Midbrain (tissue), 1 donor: ENCODE results near the gene LASP1NB.
"Not testable (repeated sequence)": the region's sequence is repeated elsewhere in the genome, so short reads cannot be mapped to it uniquely, and the experiment has no call there.

Source experiments
- DNase-seq: peaks from one replicate; lab custom pipeline; 2025; lab: John Stamatoyannopoulos, UW

The LASP1NB gene

DNA sequence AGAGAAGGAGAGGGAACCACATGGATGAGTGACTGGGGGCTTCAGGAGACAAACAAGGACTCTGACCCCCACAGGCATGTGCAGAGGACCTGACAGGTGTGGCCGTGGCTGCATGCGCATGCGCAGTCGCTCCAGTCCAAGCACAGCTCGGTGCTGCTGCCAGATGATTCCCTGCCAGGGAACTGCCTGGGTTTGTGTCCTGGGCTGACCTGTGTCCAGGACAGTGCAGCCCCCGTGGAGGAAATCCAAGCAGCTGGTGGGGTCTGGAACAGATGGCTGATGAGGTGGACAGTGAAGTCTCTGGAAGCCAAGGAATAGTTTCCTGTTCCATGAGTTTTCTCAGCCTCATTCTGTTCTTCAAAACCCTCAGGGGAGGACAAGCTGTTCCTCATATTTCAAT, 28.2 kb upstream of the LASP1NB start:
- DNase-seq = no peak

DNA sequence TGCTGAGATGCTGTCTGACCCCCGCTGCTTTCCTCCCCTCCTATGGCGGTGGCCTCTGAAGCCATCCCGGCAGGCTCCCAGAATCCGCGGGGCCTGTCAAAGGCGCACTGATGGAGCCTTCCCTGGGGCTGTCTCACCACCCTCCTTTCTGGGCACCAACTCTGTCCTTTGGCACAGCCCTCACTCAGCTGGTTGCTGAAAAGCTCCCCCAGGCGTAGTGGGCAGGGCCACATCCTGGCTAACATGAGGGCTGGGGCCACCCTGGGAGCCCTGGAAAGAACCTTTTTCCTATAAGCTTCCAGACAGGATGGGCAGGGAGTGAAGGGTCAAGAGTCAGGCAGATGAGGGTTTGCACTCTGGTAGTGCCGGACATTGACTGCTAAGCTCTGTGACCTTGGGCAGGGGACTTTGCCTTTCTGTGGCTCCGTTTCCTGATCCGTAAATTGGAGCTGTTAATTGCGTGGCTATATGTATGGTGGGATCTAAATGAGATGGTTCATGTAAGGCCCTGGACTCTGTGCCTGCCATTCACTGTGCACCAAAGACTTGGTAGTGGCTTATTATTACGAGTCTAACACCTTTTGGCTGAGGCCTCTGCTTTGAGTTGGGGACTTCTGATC, 27.6 kb upstream of the LASP1NB start:
- peak; percentile 31 for DNase-seq

DNA sequence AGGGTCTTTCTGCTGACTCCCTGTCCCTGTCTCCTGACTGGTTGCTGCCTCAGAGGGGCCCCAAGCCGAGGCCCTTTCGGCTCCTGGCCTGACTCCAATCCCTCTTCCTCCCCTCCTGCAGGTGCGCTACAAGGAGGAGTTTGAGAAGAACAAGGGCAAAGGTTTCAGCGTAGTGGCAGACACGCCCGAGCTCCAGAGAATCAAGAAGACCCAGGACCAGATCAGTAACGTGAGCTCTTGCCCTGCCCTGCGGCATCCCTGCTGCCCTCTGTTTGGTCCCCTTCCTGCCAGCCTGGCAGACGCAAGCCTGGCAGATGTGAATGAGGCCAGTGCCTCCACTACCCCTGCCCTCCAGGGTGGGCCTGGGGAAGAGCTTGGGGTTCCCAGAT, 27.1 kb upstream of the LASP1NB start:
- no peak for DNase-seq

DNA sequence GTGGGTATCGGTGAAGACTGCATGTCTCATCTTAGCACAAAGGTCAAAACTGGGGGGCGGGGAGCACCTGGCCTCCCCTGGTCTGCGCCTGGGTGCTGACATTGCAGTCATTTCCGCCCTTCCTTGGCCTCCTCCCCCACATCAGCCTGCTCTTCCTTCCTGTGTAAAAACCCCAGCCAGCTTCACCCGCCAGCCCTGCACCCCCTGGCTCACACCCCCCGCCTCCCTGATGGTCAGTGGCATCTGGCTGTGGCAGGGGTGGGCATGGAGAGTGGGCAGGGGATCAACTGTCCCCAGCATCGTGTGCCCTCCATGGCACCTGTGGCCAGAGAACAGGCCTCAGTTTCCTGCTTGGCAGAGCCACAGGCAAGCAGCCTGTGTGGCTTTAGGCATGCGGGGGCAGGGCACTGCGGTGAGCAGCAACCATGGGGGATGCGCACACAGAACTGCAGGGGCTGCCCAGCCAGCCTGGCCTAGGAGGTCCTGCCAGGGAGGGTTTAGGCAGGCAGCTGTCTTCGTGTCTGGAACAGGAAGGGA, 26.5 kb upstream of the LASP1NB start:
- no peak for DNase-seq

DNA sequence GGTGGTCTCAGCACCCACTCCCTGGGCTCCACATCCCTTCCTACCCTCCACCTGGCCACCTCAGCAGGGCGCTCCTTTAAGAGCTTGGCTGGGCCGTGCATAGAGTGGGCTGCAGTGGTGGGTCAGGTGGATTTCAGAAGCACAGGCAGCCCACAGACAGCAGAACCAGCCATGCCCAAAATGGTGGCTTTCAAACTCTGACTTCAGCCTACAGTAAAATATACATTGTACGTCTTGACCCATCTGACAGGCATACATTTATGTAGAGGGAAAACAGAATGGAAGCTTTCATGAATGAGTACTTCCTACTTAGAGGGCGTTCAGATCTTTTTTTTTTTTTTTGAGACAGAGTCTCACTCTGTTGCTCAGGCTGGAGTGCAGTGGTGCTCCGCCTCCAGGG, 26.0 kb upstream of the LASP1NB start:
- DNase-seq = no peak

DNA sequence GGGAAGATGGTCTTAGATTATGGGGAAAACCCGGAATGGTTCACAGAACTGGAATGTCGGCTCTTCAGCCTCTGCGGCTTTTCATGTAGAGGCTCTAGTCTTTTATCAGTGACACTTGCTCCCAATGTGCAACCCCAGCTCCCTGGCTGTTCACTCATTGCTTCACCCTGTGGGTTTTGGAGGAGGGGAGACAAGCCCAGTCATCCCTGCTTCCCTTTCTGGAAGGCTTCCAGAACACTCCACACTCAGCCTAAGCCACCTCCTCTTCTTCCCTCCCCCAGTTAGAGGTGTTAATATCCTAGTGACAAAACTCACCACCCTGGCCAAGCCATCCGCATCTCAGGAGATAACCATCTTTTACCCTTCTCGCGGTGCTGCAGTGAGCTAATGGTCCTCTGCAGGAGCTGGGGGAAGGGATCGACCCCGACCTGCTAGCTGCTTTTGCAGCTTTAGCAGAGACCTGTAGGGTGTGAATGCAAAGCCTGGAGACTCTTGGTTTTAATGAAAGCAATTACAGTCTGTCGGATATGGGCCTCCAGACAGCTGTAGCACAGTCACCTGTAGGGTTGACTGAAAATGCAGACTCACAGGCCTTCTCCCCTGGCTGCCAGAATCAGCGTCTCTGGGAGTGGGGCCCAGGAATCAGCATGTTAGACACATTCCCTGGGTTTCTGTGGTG, 24.3 kb upstream of the LASP1NB start:
- no peak for DNase-seq

DNA sequence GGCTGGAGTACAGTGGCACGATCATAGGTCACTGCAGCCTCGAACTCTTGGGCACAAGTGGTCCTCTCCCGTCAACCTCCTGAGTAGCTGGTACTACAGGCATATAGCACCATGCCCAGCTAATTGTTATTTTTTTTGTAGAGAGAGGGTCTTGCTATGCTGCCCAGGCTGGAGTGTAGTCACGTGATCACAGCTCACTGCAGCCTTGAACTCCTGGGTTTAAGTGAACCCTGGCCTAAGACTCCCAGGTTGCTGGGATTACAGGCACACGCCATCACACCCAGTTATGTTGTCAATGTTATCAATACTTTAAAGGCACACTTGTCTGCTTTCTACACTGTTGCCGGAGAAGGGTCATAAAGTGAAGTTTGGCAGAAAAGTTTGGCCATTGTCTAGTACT, 22.0 kb upstream of the LASP1NB start:
- no peak for DNase-seq

DNA sequence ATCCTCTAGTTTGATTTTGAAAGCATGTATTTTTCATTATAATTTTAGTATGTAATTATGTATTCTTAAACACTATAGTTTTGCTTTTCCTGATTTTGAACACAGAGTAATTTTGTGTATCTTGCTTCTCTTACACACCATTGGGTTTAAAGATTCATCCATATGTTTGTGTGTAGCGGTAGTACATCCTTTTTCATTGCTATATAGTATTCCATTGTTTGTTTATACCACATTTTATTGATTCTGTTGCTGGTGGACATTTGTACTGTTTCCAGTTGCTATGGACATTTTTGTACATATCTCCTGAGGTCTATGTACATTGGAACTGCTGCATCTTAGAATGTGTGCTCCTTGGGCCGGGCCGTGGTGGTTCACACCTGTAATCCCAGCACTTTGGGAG, 20.5 kb upstream of the LASP1NB start:
- no peak for DNase-seq

DNA sequence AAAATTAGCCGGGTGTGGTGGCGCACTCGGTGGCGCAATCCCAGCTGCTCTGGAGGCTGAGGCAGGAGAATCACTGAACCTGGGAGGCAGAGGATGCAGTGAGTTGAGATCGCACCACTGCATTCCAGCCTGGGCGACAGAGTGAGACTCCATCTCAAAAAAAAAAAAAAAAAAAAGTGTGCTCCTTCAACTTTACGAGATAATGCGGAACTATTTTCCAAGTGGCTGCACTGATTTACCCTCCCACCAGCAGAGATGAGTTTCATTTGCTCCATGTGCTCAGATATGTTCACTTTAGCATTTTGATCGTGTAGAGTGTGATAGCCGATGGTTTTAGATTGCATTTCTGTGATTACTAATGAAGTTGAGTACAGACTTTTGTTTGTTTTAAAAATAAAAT, 20.0 kb upstream of the LASP1NB start:
- no peak for DNase-seq

DNA sequence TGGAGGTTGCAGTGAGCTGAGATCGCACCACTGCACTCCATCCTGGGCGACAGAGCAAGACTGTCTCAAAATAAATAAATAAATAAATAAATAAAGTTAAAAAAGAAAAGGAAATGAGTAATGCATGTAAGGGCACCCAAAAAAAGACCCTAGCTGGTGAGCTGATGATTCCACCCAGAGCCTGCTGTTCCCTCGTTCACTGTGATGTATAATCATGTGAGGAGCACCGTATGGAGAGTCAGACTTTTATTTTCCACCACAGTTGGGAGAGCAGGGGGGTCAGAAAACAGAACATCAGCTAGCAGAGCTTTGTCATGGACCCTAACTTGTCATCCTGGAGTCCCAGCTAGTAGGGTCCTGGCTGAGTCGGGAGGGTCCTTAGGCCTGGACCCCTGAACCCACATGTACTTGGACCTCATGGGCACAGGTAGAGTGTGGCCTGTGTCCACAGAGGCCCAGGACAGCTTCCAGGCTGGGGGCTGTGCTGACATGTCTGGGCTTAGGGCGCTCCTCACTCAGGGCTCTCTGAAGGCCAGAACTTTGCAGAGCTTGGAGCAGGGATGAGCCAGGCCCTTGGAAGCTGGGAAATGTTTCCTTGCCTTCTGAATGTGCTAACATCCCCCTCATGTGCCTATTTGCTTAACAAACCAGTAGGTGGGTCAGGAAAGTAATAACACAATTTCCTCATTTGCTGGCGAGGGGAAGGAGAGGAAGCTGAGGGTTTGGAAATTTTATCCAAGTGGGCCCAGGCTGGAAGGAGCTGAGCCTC, 18.8 kb upstream of the LASP1NB start:
- no peak for DNase-seq

DNA sequence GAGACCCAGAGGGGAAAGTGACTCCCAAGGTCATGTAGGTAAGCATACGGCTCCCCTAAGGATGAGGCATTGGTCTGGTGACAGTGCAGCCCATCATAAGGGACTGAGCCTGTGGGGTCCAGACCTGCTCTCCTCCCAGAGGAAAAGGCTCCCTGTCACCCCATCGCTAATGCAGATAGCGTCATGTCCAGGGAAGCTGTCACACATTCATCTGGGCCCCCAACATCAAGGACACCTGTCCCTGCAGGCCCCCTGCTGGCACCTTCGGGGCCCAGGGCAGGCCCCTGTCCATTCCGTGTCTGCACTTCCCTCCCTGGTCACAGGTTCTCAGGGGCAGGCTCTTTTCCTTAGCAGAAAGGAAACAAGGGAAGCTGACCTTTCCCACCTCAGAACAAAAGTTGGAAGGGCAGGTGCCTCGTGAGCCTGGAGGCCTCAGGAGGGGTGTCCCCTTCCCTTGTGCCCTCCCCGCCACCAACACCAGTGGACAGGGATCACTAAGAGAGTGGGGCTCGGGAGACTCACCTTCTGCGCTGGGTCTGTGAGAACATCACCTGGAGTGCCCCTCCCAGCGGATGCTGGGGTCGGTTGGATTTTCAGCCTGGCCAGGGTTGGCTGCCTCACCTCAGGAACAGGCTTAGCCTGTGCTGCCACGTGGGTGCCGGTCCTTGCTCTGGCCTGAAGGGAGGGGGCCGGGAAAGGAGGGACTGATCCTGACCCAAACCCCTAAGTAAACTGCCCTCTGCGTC, 17.3 kb upstream of the LASP1NB start:
- DNase-seq = no peak

DNA sequence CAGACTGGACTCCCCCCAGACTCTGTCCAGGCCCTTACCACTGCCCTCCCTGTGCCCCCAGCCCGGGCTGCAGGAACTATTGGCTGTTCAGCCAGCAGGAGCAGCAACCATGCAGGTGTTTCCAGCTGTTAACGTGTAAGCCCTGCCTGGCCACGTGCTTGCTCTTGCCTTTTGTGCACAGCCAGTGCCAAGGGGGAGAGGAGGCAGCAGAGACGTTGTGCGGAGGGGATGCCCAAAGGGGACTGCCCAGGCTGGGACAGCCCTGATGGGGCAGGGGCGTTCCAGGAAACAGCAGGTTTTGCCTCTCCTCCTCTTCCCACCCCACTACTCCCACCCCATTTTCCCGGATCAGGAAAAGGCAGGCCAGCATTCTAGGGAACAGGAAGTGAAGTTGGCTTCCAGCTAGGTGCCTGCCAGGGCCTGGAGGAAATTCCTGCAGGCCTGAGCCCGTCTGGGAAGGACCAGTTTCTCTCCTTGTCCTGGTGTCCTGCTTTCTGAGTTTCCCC, 16.7 kb upstream of the LASP1NB start:
- DNase-seq = no peak

DNA sequence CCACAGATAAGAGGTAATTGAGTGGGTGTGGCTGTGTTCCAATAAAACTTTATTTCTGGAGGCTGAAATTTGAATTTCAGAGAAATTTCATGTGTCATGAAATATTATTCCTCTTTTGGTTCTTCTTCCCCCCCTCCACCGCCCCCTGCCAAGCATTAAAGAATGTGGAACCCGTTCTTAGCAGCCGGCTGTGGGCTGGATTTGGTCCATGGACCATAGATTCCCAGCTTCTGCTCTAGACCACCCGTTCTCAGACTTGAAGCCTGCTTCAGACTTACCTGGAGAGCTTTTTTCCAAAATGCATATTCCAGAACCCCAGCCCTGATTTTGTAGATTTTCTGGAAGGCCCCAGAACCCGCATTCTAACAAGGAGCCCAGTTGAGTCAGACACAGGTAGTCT, 15.1 kb upstream of the LASP1NB start:
- no peak for DNase-seq

DNA sequence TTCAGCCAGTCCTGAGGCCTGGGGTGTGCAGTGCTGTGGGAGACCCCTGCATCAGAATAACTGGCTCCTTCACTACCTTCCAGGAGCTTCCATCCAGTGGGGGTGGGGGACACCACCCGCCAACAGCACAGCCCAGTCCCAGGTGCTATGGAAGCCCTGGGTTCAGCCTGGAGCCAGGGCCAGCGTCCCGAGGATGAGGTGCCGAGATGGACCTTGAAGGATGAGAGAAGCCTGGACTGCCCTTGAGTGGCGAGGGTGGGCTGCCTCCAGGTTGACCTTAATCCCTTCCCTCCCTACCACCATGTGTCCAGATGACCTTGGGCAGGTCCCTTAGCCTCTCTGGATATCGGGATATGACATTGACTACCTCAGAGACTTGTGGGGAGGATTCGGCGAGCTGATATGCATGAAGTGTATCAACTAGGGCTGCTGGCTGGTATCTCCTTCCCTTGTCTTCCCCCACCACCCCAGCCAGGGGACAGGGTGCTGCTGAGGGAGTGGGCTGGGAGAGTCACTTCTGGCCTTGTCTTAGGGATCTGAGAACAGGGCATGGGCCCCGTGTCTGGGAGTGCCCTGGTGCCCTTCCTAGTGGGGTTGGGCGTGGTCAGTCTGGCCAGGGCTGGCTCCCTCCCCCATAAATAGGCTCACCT, 14.2 kb upstream of the LASP1NB start:
- no peak for DNase-seq

DNA sequence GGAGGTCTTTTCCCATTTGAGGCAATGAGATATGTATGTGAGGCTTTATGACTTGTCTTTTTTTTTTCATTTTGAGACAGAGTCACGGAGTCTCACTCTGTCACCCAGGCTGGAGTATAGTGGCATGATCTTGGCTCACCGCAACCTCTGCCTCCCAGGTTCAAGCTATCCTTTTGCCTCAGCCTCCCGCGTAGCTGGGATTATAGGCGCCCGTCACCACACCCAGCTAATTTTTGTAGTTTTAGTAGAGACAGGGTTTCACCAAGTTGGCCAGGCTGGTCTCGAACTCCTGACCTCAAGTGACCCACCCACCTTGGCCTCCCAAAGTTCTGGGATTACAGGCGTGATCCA, 13.7 kb upstream of the LASP1NB start:
- DNase-seq = not testable (repeated sequence)

DNA sequence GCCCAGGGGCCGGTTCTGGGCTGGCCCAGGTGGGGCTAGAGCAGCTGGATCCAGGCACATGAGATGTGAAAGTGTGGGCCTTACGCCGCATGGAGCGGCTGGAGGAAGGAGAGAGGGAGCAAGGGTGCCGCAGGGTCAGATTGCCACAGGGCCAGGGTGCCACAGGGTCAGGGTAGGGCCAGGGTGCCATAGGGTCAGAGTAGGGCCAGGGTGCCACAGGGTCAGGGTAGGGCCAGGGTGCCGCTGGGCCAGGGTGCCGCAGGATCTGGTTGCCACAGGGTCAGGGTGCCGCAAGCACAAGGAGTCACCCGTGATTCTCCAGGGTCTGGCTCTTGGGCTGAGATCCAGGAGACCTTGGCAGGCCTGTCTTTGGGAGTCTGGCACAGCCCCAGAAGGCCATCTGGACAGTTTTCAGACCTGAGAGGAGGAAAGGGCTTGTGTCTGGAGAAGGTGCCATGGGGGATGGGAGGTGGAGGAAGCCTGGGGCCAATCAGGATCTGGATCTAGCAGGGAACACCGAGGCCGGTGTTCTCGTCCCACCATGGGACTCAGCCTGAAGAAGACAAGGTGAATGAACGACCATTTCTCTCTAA, 13.1 kb upstream of the LASP1NB start:
- DNase-seq = no peak

DNA sequence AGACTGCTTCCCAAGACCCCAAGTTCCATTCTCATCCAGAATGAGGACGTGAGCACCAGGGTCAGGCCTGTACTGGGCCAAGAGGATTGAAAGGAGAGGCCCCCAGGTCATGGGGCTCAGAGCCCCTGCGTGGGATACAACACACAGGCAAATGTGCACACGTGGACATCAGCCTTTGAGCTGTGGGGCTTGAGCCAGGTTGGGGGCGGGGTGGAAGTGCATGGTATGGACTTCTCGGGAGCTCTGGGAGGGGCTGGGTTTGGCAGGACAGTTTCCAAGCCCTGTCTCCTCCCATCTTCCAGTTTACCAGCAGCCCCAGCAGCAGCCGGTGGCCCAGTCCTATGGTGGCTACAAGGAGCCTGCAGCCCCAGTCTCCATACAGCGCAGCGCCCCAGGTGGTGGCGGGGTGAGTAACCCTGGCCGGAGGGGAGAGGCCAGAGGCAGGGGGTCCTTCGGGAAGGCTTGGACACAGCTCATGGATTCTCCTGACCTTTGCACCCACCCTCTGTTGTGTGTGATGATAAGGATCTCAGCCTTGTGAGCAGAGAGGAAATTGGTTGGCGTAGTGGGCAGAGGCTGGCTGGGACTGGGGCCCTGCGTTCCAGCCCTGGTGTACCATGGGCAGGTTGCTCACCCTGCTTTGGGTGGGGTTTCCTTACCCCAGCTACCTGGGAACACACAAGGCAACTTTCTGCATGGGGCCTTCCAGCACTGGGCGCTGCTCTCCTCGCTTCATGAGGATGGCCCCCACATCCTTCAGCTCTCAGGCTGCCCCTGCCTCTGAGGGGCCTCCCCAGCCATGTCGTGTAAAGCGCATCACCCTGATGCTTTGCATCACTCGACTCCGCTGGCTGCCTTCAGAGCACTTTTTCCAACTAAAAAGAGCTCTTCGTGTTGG, 10.4 kb upstream of the LASP1NB start:
- DNase-seq = no peak

DNA sequence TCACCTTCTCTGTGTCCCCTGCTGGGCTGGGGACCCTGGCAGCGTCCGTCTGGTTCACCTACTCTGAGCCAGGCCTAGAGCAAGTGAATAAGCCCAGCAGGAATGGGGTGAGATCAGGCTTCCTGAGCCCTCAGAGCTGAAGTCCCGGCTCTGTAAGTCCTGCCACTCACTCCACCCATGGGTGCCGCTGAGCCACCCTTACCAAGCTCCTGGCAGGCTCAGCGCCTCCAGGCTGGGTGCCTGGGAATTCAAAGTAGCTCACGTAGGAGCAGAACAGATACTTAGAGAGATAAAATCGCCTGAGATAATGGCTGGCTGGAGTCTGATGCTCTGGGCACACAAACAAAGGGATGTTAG, 9.8 kb upstream of the LASP1NB start:
- DNase-seq = no peak

DNA sequence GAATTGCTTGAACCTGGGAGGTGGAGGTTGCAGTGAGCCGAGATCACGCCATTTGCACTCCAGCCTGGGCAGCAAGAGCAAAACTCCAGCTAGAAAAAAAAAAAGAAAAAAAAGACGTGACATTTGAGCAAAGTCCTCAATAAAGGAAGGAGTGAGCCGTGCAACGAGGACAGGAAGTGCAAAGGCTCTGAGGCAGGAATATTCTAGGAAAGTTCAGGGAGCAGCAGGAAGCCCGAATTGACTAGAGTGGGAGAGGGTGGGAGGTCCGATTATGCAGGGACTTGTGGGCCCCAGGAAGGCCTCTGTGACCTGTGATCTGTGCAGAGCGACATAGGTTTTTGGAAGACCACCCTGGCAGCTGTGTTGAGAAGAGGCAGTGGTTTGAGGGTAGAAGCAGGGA, 8.6 kb upstream of the LASP1NB start:
- DNase-seq = no peak

DNA sequence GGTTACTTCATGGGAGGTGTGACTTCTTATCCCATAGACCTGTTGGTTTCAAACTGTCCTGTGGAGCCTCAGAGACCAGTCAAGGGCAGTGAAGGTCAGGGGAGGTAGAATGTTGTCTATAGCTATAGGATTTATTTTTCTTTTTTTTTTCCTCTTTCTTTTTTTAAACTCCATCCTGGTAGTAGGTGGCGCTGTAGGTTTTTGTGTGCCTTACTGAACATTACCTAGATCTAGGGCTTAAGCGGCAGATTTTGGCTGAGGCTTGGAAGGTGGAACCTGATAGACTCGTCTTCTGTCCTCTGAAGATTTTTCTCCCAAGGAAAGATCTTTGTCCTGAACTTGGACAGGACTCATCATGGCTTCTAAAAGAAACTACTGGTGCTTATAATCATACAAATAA, 8.2 kb upstream of the LASP1NB start:
- DNase-seq = no peak
